HCT116 (cell line): Measurements from ENCODE around the gene RFC4. TPM values are rescaled to one million over a fixed set of nuclear protein-coding genes. Genes with fewer than 3 reads are reported as not detected.

Source experiments
- ATAC-seq: fragments of 200-7000 bp; cut with Tn5 transposase; 2 replicates; pipeline ENCODE4 v1.9.1; 2020; ENCODE audit warnings: mild to moderate bottlenecking, moderate library complexity
- BruUV-seq: library from RNA; stranded (reverse); fragments of 400-500 nt; replicated peaks from 2 replicates; lab custom pipeline; 2021; lab: Mats Ljungman, UMichigan
- CTCF ChIA-PET: fragments of 300-600 bp; sonication (Branson Sonifier 250); formaldehyde crosslinking; loops from one replicate; lab custom pipeline; 2021; ENCODE audit warnings: antibody characterized with exemption; lab: Charles Lee
- POLR2A ChIA-PET: fragments of 300-600, 350-600 bp; sonication (Branson Sonifier 250); formaldehyde crosslinking; loops from one replicate; lab custom pipeline; 2021; ENCODE audit warnings: antibody characterized with exemption; lab: Charles Lee
- RAD21 ChIA-PET, 2 experiments: fragments of 300-600 bp; sonication (Branson Sonifier 250); formaldehyde crosslinking; loops; one replicate each; lab custom pipeline; 2023; ENCODE audit warnings: low total read pairs in 2 of 2; ENCODE audit not compliant: uncharacterized antibody in 2 of 2, unreplicated experiment in 2 of 2, low non-redundant PET in 1 of 2; lab: Charles Lee
- DNase-seq: peaks from one replicate; pipeline ENCODE4 v3.0.0-alpha.2; 2010; ENCODE audit warnings: low read depth, low spot score
- H2AFZ ChIP-seq: fragments of 200-600 bp; shearing (Covaris generic), sonication (generic); 2 replicates; pipeline ENCODE4 v1.6.1; 2017; ENCODE audit warnings: low read depth, mixed run types, mixed read lengths, antibody characterized with exemption, low read length; ENCODE audit not compliant: poor library complexity, severe bottlenecking
- H3K27ac ChIP-seq: 2 replicates; pipeline ENCODE4 v1.5.1; 2012; ENCODE audit warnings: low read depth, low read length
- H3K27me3 ChIP-seq: fragments of 200-600 bp; sonication (generic); 2 replicates; pipeline ENCODE4 v1.6.1; 2016; ENCODE audit warnings: mixed run types, low read length, mixed read lengths; ENCODE audit not compliant: insufficient read depth
- H3K36me3 ChIP-seq, 2 experiments: fragments of 200-500 bp in 1 of 2; fragments of 200-600 bp in 1 of 2; sonication (Bioruptor generic) in 1 of 2; sonication (generic) in 1 of 2; 2 replicates each; pipeline versions ENCODE4 v1.5.1 to v1.6.1; 2014 to 2016; ENCODE audit warnings: low read length in 2 of 2, inconsistent platforms in 1 of 2, mixed read lengths in 1 of 2, mixed run types in 1 of 2; ENCODE audit not compliant: insufficient read depth in 2 of 2, control insufficient read depth in 1 of 2
- H3K4me1 ChIP-seq, 2 experiments: fragments of 200-600 bp in 1 of 2; sonication (generic) in 1 of 2; 2 replicates each; pipeline versions ENCODE4 v1.5.1 to v1.6.1; 2012 to 2017; ENCODE audit warnings: low read length in 2 of 2, inconsistent platforms in 1 of 2, mild to moderate bottlenecking in 1 of 2, mixed read lengths in 1 of 2, mixed run types in 1 of 2, moderate library complexity in 1 of 2; ENCODE audit not compliant: insufficient read depth in 2 of 2, control insufficient read depth in 1 of 2
- H3K4me2 ChIP-seq: fragments of 200-600 bp; sonication (generic); 2 replicates; pipeline ENCODE4 v1.6.1; 2017; ENCODE audit warnings: mixed run types, low read length, mixed read lengths
- H3K4me3 ChIP-seq, 2 experiments: fragments of 200-600 bp in 1 of 2; sonication (generic) in 1 of 2; replicated peaks in 1 of 2; 2 replicates each; pipeline ENCODE4 v1.5.1; 2011 to 2016; ENCODE audit warnings: low read length in 2 of 2, control low read depth in 1 of 2, low read depth in 1 of 2, mild to moderate bottlenecking in 1 of 2, mixed read lengths in 1 of 2, mixed run types in 1 of 2
- H3K79me2 ChIP-seq: fragments of 200-600 bp; sonication (generic); 2 replicates; pipeline ENCODE4 v1.6.1; 2017; ENCODE audit warnings: mild to moderate bottlenecking, mixed run types, low read length, moderate library complexity, mixed read lengths; ENCODE audit not compliant: insufficient read depth
- H3K9ac ChIP-seq: fragments of 200-600 bp; sonication (generic); 2 replicates; pipeline ENCODE4 v1.6.1; 2016; ENCODE audit warnings: low read length, mixed read lengths
- H3K9me2 ChIP-seq: fragments of 200-600 bp; sonication (generic), shearing (Covaris generic); 2 replicates; pipeline ENCODE4 v1.6.1; 2017; ENCODE audit warnings: mixed run types, mild to moderate bottlenecking, moderate library complexity; ENCODE audit not compliant: insufficient read depth
- H3K9me3 ChIP-seq, 2 experiments: fragments of 200-500 bp in 1 of 2; fragments of 200-600 bp in 1 of 2; sonication (Bioruptor generic) in 1 of 2; sonication (generic) in 1 of 2; 2 replicates each; pipeline ENCODE4 v1.6.1; 2014 to 2017; ENCODE audit warnings: low read length in 2 of 2, mixed read lengths in 2 of 2, inconsistent platforms in 1 of 2, low read depth in 1 of 2, mild to moderate bottlenecking in 1 of 2, mixed run types in 1 of 2, moderate library complexity in 1 of 2; ENCODE audit not compliant: control insufficient read depth in 1 of 2, insufficient read depth in 1 of 2
- H4K20me1 ChIP-seq: fragments of 200-600 bp; sonication (generic), shearing (Covaris generic); 2 replicates; pipeline ENCODE4 v1.6.1; 2017; ENCODE audit warnings: mixed run types, mild to moderate bottlenecking, moderate library complexity; ENCODE audit not compliant: insufficient read depth
- ATF3 ChIP-seq: IDR thresholded peaks from 2 replicates; pipeline ENCODE4 v1.6.1; 2012
- CEBPB ChIP-seq: IDR thresholded peaks from 2 replicates; pipeline ENCODE4 v1.6.1; 2012; ENCODE audit warnings: low read depth
- CTCF ChIP-seq, 3 experiments: fragments of 200-600 bp in 1 of 3; sonication (generic) in 1 of 3; IDR thresholded peaks in 2 of 3; conservative IDR thresholded peaks in 1 of 3; 2 replicates each; pipeline ENCODE4 v1.5.1; 2012 to 2017; ENCODE audit warnings: low read depth in 2 of 3, low read length in 2 of 3, antibody characterized with exemption in 1 of 3, borderline replicate concordance in 1 of 3, control low read depth in 1 of 3, mild to moderate bottlenecking in 1 of 3, mixed read lengths in 1 of 3, mixed run types in 1 of 3, moderate library complexity in 1 of 3; ENCODE audit not compliant: insufficient read depth in 1 of 3
- EGR1 ChIP-seq: IDR thresholded peaks from 2 replicates; pipeline ENCODE4 v1.6.1; 2012; ENCODE audit warnings: low read depth
- EZH2 ChIP-seq: fragments of 200-600 bp; sonication (generic); IDR thresholded peaks from 2 replicates; pipeline ENCODE4 v1.6.1; 2017; ENCODE audit warnings: antibody characterized with exemption, mixed run types
- FOSL1 ChIP-seq: IDR thresholded peaks from 2 replicates; pipeline ENCODE4 v1.6.1; 2012; ENCODE audit warnings: low read depth
- JUND ChIP-seq: IDR thresholded peaks from 2 replicates; pipeline ENCODE4 v1.6.1; 2012
- MAX ChIP-seq: IDR thresholded peaks from 2 replicates; pipeline ENCODE4 v1.6.1; 2012
- POLR2AphosphoS5 ChIP-seq: IDR thresholded peaks from 2 replicates; pipeline ENCODE4 v1.6.1; 2011; ENCODE audit warnings: mild to moderate bottlenecking, low read depth, low read length, moderate library complexity
- REST ChIP-seq: IDR thresholded peaks from 2 replicates; pipeline ENCODE4 v1.6.1; 2012; ENCODE audit warnings: low read depth
- SRF ChIP-seq: IDR thresholded peaks from 2 replicates; pipeline ENCODE4 v1.6.1; 2012; ENCODE audit warnings: low read depth
- TCF7L2 ChIP-seq: IDR thresholded peaks from 2 replicates; pipeline ENCODE4 v1.7.0; 2011; ENCODE audit warnings: borderline replicate concordance, inconsistent platforms; ENCODE audit not compliant: insufficient read depth, insufficient read length; ENCODE audit errors: extremely low read depth
- YY1 ChIP-seq: IDR thresholded peaks from 2 replicates; pipeline ENCODE4 v1.6.1; 2011; ENCODE audit warnings: low read length, low read depth, moderate library complexity, mild to moderate bottlenecking; ENCODE audit not compliant: insufficient replicate concordance; ENCODE audit errors: extremely low read depth
- ZBTB33 ChIP-seq: IDR thresholded peaks from 2 replicates; pipeline ENCODE4 v1.6.1; 2011; ENCODE audit warnings: mild to moderate bottlenecking, low read length, moderate library complexity; ENCODE audit not compliant: insufficient replicate concordance; ENCODE audit errors: extremely low read depth
- ZFX ChIP-seq: fragments of 450-650 bp; IDR thresholded peaks from 2 replicates; pipeline ENCODE4 v1.6.1; 2017
- ZNF274 ChIP-seq: fragments of 200-500 bp; sonication (Bioruptor generic); IDR thresholded peaks from 2 replicates; pipeline ENCODE4 v1.6.1; 2014; ENCODE audit warnings: mild to moderate bottlenecking, low read depth, low read length, inconsistent platforms
- intact Hi-C: fragments of 100-400 bp; cut with micrococcal nuclease; formaldehyde crosslinking; loops from 2 replicates; pipeline ENCODE4 v1.10.0; 2022
- total RNA-seq: library from RNA; stranded (reverse); gene quantifications from one replicate; pipeline ENCODE4 v1.2.1, GENCODE V29; 2021; ENCODE audit not compliant: unreplicated experiment

RFC4 gene
- total RNA-seq, 1 experiment from 2014 or later: 86.2 TPM

- no peak for TF ChIP-seq REST
These were observed 23.7 kb downstream of the RFC4 start (continued) for GRCh38 chr3:186782542-186783057.

GRCh38 chr3:186779204-186779603 lies 27.1 kb downstream of the RFC4 start:
- H3K9ac ChIP-seq: no peak overlapping the region
- no peak for ATAC-seq
- TF ChIP-seq EZH2: no peak
- TF ChIP-seq FOSL1: no peak
- no peak for TF ChIP-seq YY1
- TF ChIP-seq ZBTB33: no peak
- no peak for TF ChIP-seq ATF3
- no peak for TF ChIP-seq SRF
- TF ChIP-seq CEBPB: no peak
- TF ChIP-seq MAX: no peak
- TF ChIP-seq ZNF274: no peak
- no peak for TF ChIP-seq CTCF (IDR thresholded peaks at IDR 0.05 in 2 of 3, conservative IDR thresholded peaks at IDR 0.05 in 1 of 3; ENCODE audit: borderline replicate concordance in 1 of 3, insufficient read depth in 1 of 3, low read depth in 2 of 3, low read length in 2 of 3)
- no peak for TF ChIP-seq TCF7L2
- TF ChIP-seq POLR2AphosphoS5: no peak
- no peak for TF ChIP-seq ZFX
- TF ChIP-seq EGR1: no peak
- TF ChIP-seq JUND: no peak

More at GRCh38 chr3:186779204-186779603, 27.1 kb downstream of the RFC4 start:
- no peaks in the 10 kb centered on the region for H4K20me1 ChIP-seq
- peaks cover 0 to 4% of the 10 kb centered on the region in 2 experiments; a peak in 2 of 4 replicates for H3K4me1 ChIP-seq
- no peak overlapping the region for H3K27ac ChIP-seq
- H2AFZ ChIP-seq: no peak overlapping the region
- no peaks in the 10 kb centered on the region for H3K27me3 ChIP-seq
- CTCF ChIA-PET: no interaction called here
- H3K9me2 ChIP-seq: no peaks in the 10 kb centered on the region
- H3K9me3 ChIP-seq: no peaks in the 10 kb centered on the region
- no peak overlapping the region for H3K4me3 ChIP-seq
- peaks cover 14% of the 10 kb centered on the region for H3K79me2 ChIP-seq
- no peak for DNase-seq
- intact Hi-C loops: no loop called here
- BruUV-seq: no TSS peak
- RAD21 ChIA-PET: no interaction called here
- peaks cover under 1 to 7% of the 10 kb centered on the region in 2 experiments; a peak in 2 of 4 replicates for H3K36me3 ChIP-seq
- POLR2A ChIA-PET: no interaction called here
- no peak overlapping the region for H3K4me2 ChIP-seq
